Measurements from ENCODE around the gene FMNL2.

The FMNL2 gene

GRCh38 chr2:152523091-152523490 lies 188.1 kb downstream of the FMNL2 start:
- DNase-seq (ENCODE audit: low spot score) = no peak

GRCh38 chr2:152525277-152525838 lies 190.4 kb downstream of the FMNL2 start:
- DNase-seq (ENCODE audit: low spot score) = peak; percentile 79

- DNase-seq (ENCODE audit: low spot score) = no peak
Measured at GRCh38 chr2:152529420-152530115, 194.6 kb downstream of the FMNL2 start.

- DNase-seq (ENCODE audit: low spot score) = no peak
Measured at GRCh38 chr2:152532241-152532640, 197.3 kb downstream of the FMNL2 start.

- DNase-seq (ENCODE audit: low spot score) = no peak
Measured at GRCh38 chr2:152534460-152535135, 199.6 kb downstream of the FMNL2 start.

- DNase-seq (ENCODE audit: low spot score) = peak; percentile 35
Measured at GRCh38 chr2:152537081-152537651, 202.2 kb downstream of the FMNL2 start.

- no peak for DNase-seq (ENCODE audit: low spot score)
Measured at GRCh38 chr2:152539424-152539823, 204.4 kb downstream of the FMNL2 start.

GRCh38 chr2:152541712-152542111 lies 206.7 kb downstream of the FMNL2 start:
- no peak for DNase-seq (ENCODE audit: low spot score)

GRCh38 chr2:152542337-152542994 lies 207.5 kb downstream of the FMNL2 start:
- no peak for DNase-seq (ENCODE audit: low spot score)

- DNase-seq (ENCODE audit: low spot score) = peak; percentile 84
Measured at GRCh38 chr2:152542995-152543481, 208.1 kb downstream of the FMNL2 start.

GRCh38 chr2:152543717-152544116 lies 208.7 kb downstream of the FMNL2 start:
- no peak for DNase-seq (ENCODE audit: low spot score)

GRCh38 chr2:152544638-152545037 lies 209.7 kb downstream of the FMNL2 start:
- DNase-seq (ENCODE audit: low spot score) = peak; percentile 40

GRCh38 chr2:152546230-152546837 lies 211.4 kb downstream of the FMNL2 start:
- no peak for DNase-seq (ENCODE audit: low spot score)

- no peak for DNase-seq (ENCODE audit: low spot score)
Measured at GRCh38 chr2:152548111-152548875, 213.3 kb downstream of the FMNL2 start.

GRCh38 chr2:152548996-152549395 lies 214.0 kb downstream of the FMNL2 start:
- no peak for DNase-seq (ENCODE audit: low spot score)

GRCh38 chr2:152549423-152549822 lies 214.4 kb downstream of the FMNL2 start:
- DNase-seq (ENCODE audit: low spot score) = no peak

GRCh38 chr2:152550386-152550785 lies 215.4 kb downstream of the FMNL2 start:
- no peak for DNase-seq (ENCODE audit: low spot score)

- peak; percentile 60 for DNase-seq (ENCODE audit: low spot score)
Measured at GRCh38 chr2:152552888-152553287, 217.9 kb downstream of the FMNL2 start.

GRCh38 chr2:152553518-152553917 lies 218.5 kb downstream of the FMNL2 start:
- no peak for DNase-seq (ENCODE audit: low spot score)

GRCh38 chr2:152555048-152555447 lies 220.1 kb downstream of the FMNL2 start:
- DNase-seq (ENCODE audit: low spot score) = no peak

- no peak for DNase-seq (ENCODE audit: low spot score)
Measured at GRCh38 chr2:152556506-152556905, 221.5 kb downstream of the FMNL2 start.
